ENCODE results near the gene U2SURP.

DNA sequence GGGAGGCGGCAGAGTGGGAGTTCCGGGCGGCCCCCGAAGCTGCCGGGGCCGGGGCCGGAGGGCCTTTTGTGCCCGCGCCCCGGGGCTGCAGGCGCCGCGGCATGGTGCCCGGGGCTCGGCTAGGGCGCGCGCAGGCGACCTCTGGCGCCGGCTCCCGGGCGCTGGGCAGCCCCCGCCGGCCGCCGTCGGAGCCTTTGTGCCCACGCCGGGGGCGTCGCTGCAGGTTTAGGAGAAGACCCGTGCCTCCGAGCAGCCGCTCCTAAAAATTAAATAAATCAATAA, 38.2 kb upstream of the U2SURP start:
- no peak for TF ChIP-seq CTCF (IDR thresholded peaks at IDR 0.05; ENCODE audit: low read length)
- no peak for TF ChIP-seq EZH2 (optimal IDR thresholded peaks at IDR 0.05; ENCODE audit: low read depth, low read length)

Measured in MM.1S (cell line).